ENCODE measurements around the gene RSBN1L. TPM values are rescaled to one million over a fixed set of nuclear protein-coding genes. Genes with fewer than 3 reads are reported as not detected.

Gene RSBN1L
- polyA plus RNA-seq, 1 donor (not counting 4 experiments of a cell fraction or from before 2014, with no cell fraction given): 9.6 TPM

- Histone ChIP-seq H3K4me3 (ENCODE audit: control insufficient read depth in 2 of 3, extremely low read depth in 1 of 3, insufficient read depth in 2 of 3, low read depth in 1 of 3, low read length in 3 of 3) (no peak overlapping the region), H4K20me1 (ENCODE audit: control insufficient read depth, extremely low read depth, insufficient read depth, low read length) (no peaks in the 10 kb centered on the region), H3K4me2 (ENCODE audit: control insufficient read depth, extremely low read depth, insufficient read depth, low read depth, low read length) (no peak overlapping the region), H3K27me3 (ENCODE audit: control insufficient read depth, extremely low read depth, insufficient read depth, low read length) (no peaks in the 10 kb centered on the region), H3K4me1 (ENCODE audit: control insufficient read depth, extremely low read depth, insufficient read depth, low read length) (peaks cover 13% of the 10 kb centered on the region), H3K36me3 (ENCODE audit: control insufficient read depth in 2 of 2, extremely low read depth in 1 of 2, insufficient read depth in 2 of 2, low read length in 2 of 2) (peaks cover 0 to 5% of the 10 kb centered on the region in 2 experiments), H3K9me3 (ENCODE audit: control insufficient read depth, low read depth, low read length) (no peaks in the 10 kb centered on the region), H3K27ac (ENCODE audit: control insufficient read depth, insufficient read depth, low read length) (no peak overlapping the region), H3K9ac (ENCODE audit: control insufficient read depth, extremely low read depth, insufficient read depth, low read length) (no peak overlapping the region), H2AFZ (ENCODE audit: control insufficient read depth, low read length) (no peak overlapping the region), H3K79me2 (ENCODE audit: control insufficient read depth, insufficient read depth, low read length) (no peaks in the 10 kb centered on the region), H3K9me1 (ENCODE audit: control insufficient read depth, extremely low read depth, insufficient read depth, low read length) (no peaks in the 10 kb centered on the region)
- dilution Hi-C loops (cut with MboI; ENCODE audit: extremely low pct_ligation_motif_present, low sequenced_read_pairs): no loop called here
- no peak for FAIRE-seq
- no peak for DNase-seq (ENCODE audit: low read depth, low spot score)
- no peak for TF ChIP-seq CTCF (optimal IDR thresholded peaks at IDR 0.05 in 1 of 3, IDR thresholded peaks at IDR 0.05 in 1 of 3, conservative IDR thresholded peaks at IDR 0.05 in 1 of 3; ENCODE audit: extremely low read depth in 1 of 3, insufficient read depth in 2 of 3, low read length in 3 of 3)
- no peak for TF ChIP-seq EZH2 (IDR thresholded peaks at IDR 0.05; ENCODE audit: low read length)
Observed at GRCh38 chr7:77662869-77663268, 33.4 kb upstream of the RSBN1L start.

- dilution Hi-C loops (cut with MboI; ENCODE audit: extremely low pct_ligation_motif_present, low sequenced_read_pairs): no loop called here
- no peak for FAIRE-seq
- H3K4me2 ChIP-seq (ENCODE audit: control insufficient read depth, extremely low read depth, insufficient read depth, low read depth, low read length): peak overlapping the region; percentile 33
- TF ChIP-seq CTCF (optimal IDR thresholded peaks at IDR 0.05 in 1 of 3, IDR thresholded peaks at IDR 0.05 in 1 of 3, conservative IDR thresholded peaks at IDR 0.05 in 1 of 3; ENCODE audit: extremely low read depth in 1 of 3, insufficient read depth in 2 of 3, low read length in 3 of 3) (no peak), EZH2 (IDR thresholded peaks at IDR 0.05; ENCODE audit: low read length) (no peak)
- H3K4me1 ChIP-seq (ENCODE audit: control insufficient read depth, extremely low read depth, insufficient read depth, low read length): peaks cover 13% of the 10 kb centered on the region
- no peaks in the 10 kb centered on the region for H3K9me3 ChIP-seq (ENCODE audit: control insufficient read depth, low read depth, low read length)
- no peak for DNase-seq (ENCODE audit: low read depth, low spot score)
- peaks cover 0 to 5% of the 10 kb centered on the region in 2 experiments for H3K36me3 ChIP-seq (ENCODE audit: control insufficient read depth in 2 of 2, extremely low read depth in 1 of 2, insufficient read depth in 2 of 2, low read length in 2 of 2)
- H3K9ac ChIP-seq (ENCODE audit: control insufficient read depth, extremely low read depth, insufficient read depth, low read length): peak overlapping the region; percentile 20
- no peak overlapping the region for H3K4me3 ChIP-seq (ENCODE audit: control insufficient read depth in 2 of 3, extremely low read depth in 1 of 3, insufficient read depth in 2 of 3, low read depth in 1 of 3, low read length in 3 of 3)
- peak overlapping the region; percentile 51 for H3K27ac ChIP-seq (ENCODE audit: control insufficient read depth, insufficient read depth, low read length)
- H4K20me1 ChIP-seq (ENCODE audit: control insufficient read depth, extremely low read depth, insufficient read depth, low read length): no peaks in the 10 kb centered on the region
- no peak overlapping the region for H2AFZ ChIP-seq (ENCODE audit: control insufficient read depth, low read length)
- H3K79me2 ChIP-seq (ENCODE audit: control insufficient read depth, insufficient read depth, low read length): no peaks in the 10 kb centered on the region
- no peaks in the 10 kb centered on the region for H3K9me1 ChIP-seq (ENCODE audit: control insufficient read depth, extremely low read depth, insufficient read depth, low read length)
- no peaks in the 10 kb centered on the region for H3K27me3 ChIP-seq (ENCODE audit: control insufficient read depth, extremely low read depth, insufficient read depth, low read length)
Observed at GRCh38 chr7:77664715-77665114, 31.5 kb upstream of the RSBN1L start.

All from keratinocyte (primary cell).